Head of caudate nucleus (tissue), 42 donors: ENCODE data around the gene CCDC61.

Source experiments
- DNase-seq, 42 donors: peaks; one replicate each; pipeline versions ENCODE4 v3.0.0 to v3.0.0-alpha.2; 2020 to 2021; ENCODE audit warnings: mixed read lengths in 7 of 42
- intact Hi-C: fragments of 100-400 bp; cut with DNase I; formaldehyde crosslinking; loops from one replicate; pipeline ENCODE4 v1.15.0; 2022

The CCDC61 gene

DNA sequence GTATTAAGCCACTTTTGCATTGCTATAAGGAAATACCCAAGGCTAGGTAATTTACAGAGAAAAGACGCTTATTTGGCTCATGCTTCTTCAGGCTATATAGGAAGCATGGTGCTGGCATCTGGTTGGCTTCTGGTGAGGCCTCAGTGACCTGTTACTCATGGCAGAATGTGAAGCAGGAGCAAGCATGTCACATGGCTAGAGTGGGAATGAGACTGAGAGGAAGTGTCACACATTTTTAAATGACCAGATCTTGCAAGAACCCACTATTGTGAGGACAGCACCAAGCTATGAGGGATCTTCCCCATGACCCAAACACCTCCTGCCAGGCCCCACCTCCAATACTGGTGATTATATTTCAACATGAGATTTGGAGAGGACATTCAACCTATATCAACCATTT, 71.2 kb downstream of the CCDC61 start:
- no peak for DNase-seq

DNA sequence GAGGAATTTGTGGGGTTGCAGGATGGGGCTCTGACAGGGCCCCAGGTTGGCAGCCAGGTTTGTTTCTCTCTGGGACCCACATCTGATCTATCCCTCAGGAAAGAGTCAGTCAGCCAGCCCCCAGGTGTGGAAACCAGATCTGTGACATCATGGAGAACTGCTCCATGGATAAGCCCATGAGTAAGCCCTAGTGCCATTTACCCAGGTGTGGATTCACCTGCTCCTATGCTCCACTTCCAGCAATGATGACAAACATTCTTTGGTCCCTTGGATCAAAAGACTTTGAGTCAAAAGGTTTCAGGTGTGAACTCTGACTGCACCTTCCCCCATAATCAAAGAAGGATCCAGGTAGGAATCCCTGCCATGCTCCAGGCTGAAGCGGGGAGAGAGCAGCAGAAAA, 72.4 kb downstream of the CCDC61 start:
- intact Hi-C loops: no loop called here
- DNase-seq: no peak

More for the DNA sequence above, 71.2 kb downstream of the CCDC61 start:
- intact Hi-C loops: no loop called here
